HG03139 (cell line): Measurements from ENCODE around the gene SFMBT2.

ENCODE experiments used
- ATAC-seq: cut with Tn5 transposase; IDR thresholded peaks from one replicate; pipeline ENCODE4 v1.9.1; 2021; ENCODE audit not compliant: unreplicated experiment

Gene SFMBT2

DNA sequence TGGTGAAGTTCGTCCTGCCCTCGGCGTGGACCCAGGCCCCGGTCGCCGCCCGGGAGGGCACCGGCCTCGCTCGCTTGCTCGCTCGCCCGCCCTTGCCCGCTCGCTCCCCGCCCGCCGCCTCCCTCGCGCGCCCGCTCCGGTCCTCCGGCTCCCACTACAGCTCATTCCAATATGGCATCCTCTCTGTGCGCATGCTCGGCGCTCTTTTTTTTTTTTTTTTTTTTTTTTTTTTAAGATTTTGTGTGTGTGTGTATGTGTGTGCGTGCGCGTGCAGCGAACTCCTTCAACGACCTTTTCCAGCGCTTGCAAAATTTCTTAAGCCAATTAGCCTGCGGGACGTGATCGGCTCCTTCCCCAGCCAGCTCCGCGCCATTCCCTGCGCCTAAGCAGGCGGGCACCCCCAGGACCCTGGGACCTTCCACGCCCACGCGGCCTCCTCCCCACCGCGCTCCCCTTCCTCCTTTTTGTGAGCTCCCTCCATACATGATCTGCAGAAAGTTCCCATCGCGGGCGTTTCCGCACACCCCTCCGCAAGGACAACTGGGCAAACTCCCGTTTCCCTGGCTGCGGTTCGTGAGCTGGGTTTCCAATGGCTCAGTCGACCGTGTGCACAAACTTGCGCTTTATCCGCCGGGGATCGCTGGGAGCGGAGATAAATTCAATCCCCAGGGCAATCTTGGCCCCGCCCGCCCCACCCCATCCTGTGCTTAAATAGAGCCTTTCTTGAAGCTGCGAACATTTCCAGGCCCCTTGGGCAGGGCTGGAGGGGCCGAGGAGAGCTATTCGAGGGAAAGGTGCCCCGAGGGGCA, at the start of gene SFMBT2:
TSS of gene SFMBT2 (minus strand) at position 173 of the 809 bp plus-strand sequence. CDS start 29,136 bp downstream, outside the sequence.
- no peak for ATAC-seq

DNA sequence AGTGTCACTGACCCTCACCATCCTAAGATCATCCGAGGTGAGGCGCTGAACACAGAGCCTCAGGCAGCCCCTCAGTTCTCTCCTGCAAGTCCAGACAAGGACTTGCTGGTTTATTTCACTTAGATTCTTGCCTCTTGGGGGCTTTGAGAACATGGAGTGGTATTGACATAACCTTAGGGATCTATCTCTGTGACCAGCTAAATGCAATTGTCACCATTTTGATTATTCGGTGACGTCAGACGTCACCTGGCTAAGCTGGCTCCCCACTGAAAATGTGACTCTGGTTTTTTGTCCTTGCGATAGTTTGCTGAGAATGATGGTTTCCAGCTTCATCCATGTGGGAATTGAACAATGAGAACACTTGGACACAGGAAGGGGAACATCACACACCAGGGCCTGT, 49.2 kb upstream of the SFMBT2 start:
- no peak for ATAC-seq

DNA sequence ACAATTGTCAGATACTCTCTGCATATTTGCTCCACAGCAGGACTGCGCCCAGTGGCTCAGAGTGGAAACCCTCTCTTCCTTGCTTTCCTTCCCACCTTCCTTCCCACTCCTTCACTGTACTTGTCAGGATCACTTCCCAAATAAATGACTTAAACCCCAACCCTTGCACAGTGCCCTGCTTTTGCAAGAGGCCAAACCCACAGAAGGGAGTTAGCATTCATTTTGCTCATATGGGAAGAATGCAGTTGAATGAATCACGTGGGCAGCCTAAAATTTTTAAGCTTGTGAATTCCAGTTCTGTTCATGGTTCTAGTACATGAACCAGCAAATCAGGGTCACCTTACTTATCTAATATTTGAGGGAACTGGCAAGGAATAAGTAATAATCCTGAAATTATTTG, 47.7 kb upstream of the SFMBT2 start:
- no peak for ATAC-seq

DNA sequence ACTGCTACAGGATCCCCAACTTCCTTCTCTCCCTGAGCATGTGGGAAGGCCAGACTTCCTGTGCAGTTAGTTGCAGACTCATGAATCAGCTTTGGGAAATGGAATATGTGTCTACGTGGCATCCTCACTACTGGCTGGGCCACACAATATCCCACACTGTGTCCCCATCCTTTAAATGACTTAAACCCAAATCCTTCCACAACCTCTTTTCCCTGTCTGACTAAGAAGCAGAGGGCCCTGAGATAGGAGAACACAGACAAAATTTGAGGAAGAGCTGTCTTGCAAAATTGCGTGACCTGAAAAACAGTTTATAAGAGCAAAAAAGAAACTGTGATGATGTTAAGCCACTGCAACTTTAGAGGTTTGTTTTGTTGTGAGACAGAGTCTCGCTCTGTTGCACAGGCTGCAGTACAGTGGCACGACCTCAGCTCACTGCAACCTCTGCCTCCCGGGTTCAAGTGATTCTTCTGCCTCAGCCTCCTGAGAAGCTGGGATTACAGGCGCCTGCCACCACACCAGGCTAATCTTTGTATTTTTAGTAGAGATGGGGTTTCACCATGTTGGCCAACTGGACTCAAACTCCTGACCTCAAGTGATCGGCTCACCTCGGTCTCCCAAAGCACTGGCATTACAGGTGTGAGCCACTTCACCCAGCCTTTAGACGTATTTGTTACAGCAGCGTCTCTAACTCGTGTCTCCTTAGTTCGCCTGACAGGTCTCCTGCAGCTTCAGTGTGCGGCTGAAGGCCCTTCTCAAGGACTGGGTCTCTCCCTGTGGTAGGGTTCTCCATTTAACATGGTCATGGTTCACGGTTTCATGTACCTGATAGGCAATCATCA, 46.9 kb upstream of the SFMBT2 start:
- ATAC-seq = no peak

- no peak for ATAC-seq
Observed at GRCh38 chr10:7449063-7449695, 38.3 kb upstream of the SFMBT2 start.

DNA sequence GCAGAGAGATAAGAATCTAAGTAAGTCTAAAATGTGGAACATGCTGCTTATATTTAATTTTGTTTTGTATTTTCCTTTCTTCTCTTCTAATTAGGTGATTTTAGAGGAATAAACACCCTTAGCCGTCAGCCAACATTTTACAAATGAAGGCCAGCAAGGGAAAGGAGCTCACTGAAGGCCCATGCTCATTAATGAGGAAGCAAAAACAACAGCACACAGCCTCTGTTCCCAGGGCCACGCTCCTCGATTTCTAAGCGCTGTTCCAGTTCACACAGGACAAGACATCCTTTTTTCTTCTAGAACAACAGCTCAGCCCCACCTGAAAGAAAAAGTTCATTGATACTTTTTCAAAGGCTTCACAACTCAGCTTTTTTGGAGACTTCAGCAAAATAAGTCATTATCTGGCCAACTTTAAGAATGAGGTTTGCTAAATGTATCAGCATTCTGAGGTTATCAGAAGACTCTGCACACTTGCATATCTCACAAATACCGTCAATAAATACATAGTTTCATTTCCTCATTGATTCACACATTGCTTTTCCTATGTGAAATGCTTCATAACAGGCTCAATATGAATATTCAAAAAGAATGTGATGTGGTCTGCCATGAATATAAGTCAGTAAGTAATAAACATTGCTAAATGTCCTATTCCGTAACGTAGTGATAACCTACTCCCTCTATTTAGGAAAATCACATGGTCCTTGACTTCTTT, 34.8 kb upstream of the SFMBT2 start:
- peak; percentile 60 for ATAC-seq

- ATAC-seq = no peak
Observed at GRCh38 chr10:7444551-7445121, 33.8 kb upstream of the SFMBT2 start.

GRCh38 chr10:7443036-7443435, 32.2 kb upstream of the SFMBT2 start:
- ATAC-seq = no peak

DNA sequence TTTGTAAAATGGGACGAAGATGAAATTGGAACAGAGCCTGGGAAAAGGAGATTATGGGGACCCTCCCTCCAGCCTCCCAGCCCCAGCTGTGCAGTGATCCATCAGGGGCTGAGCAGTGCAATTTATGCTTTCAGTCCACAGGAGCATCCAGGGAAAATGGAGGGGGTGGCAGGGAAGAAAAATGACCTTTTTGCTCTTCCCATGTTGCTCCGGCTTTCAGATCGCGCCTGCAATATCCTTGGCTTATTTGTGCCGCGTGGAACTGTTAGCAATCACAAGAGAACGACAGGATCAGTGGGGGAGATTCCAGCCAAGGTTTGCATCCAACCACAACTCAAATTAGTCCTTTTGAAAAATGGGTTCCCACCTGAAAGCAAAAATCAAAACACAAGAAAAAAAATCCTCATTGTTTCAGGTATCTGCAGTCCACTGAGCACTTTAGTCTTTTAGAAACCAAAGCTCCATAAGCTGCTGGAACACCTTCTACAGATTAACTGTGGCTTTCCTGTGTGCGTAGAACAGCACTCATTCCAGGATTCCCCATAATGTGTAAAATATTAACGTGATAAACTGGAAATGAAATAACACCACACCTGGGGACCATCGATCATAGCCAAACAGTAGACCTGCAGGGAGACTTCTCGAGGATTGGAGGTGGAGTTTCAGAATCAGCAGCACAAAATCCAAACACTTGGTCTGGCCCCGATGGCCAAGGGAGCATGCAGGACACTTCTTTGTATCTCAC, 30.7 kb upstream of the SFMBT2 start:
- ATAC-seq = no peak

GRCh38 chr10:7439696-7440095, 28.9 kb upstream of the SFMBT2 start:
- no peak for ATAC-seq

GRCh38 chr10:7438196-7438986, 27.6 kb upstream of the SFMBT2 start:
- no peak for ATAC-seq

GRCh38 chr10:7436490-7437100, 25.8 kb upstream of the SFMBT2 start:
- ATAC-seq = no peak

GRCh38 chr10:7435674-7436073, 24.8 kb upstream of the SFMBT2 start:
- ATAC-seq = no peak

DNA sequence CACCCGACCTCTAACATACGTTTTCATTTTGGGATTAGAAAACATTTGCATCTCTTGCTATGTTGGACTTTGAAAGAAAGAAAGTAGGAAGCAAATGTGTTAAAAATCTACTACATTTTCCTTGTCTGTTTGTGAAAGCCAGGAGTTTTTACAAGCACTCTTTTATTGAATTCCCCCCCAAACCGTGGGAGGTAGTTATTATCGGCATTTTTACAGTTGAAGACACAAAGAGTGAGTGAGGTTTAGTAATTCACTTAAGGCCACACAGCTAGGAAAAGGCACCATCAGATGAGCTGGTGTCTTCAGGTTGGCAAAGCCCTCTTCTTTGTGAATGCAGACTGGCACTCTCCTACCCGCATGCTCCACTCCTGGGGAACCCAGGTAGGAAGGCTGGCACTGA, 23.5 kb upstream of the SFMBT2 start:
- ATAC-seq = no peak

DNA sequence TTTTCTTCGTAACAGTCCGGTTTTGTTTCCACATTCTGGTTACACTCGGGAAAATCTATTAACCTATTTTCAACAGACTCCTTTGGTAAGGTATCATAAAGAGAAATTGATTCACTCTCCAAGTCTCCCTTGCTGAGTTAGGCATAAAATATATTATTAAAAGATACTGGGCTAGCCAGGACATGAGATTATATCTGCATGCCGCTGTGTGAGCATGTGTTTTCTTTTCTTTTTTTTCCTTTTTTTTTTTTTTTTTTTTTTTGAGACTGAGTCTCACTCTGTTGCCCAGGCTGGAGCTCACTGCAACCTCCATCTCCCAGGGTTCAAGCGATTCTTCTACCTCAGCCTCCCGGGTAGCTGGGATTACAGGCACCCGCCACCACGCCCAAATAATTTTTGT, 23.0 kb upstream of the SFMBT2 start:
- ATAC-seq = no peak

GRCh38 chr10:7432884-7433726, 22.3 kb upstream of the SFMBT2 start:
- no peak for ATAC-seq

DNA sequence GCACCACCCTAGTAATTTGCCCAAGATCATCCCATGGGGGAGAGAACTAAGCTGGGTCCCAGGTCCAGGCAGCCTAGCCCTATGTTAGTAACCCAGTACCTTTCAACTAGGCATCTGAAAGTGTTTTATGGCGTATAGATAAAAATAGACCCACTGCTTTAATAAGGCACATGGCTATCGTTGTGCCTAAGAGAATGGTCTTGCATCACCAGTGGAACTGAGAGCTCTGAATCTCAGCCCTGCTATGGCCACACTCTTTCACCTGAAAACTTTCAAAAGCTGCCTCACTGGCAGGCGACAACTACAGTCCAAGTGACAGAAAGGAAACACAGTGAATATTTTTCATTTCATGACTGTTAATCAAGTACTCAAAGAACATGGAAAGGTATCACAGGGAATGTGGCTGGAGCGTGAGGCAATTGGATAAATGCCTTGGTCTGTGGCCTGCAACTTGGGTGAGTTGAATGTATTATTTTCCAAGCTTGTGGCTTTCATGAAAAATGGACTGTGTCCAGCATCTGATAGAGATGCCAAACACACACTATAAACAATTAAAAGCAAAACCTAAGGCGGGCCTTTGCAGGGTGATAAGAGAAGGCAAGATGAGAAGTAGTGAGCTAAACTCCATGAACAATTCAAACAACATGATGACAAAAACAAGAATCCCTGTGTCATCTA, 18.0 kb upstream of the SFMBT2 start:
- no peak for ATAC-seq
